ENCODE results near the gene CLCN1. TPM values are rescaled to one million over a fixed set of nuclear protein-coding genes. Genes with fewer than 3 reads are reported as not detected.

CLCN1 gene
- polyA plus RNA-seq (2013): 0.55 TPM

- Histone ChIP-seq H3K9me3 (ENCODE audit: control extremely low read depth in 1 of 5, control insufficient read depth in 4 of 5, insufficient read depth in 2 of 5, low read depth in 1 of 5, low read length in 4 of 5) (no peaks in the 10 kb centered on the region), H3K27me3 (replicated peaks in 2 of 5; ENCODE audit: control insufficient read depth in 4 of 5, insufficient read depth in 5 of 5, low read length in 4 of 5) (no peaks in the 10 kb centered on the region), H3K4me3 (ENCODE audit: control insufficient read depth in 1 of 7, extremely low read depth in 1 of 7, insufficient read depth in 4 of 7, low read depth in 2 of 7, low read length in 6 of 7) (no peak within 1 kb of the TSS), H3K36me3 (ENCODE audit: control insufficient read depth in 4 of 4, insufficient read depth in 4 of 4, low read length in 3 of 4) (no peaks in the 10 kb centered on the region), H3K27ac (ENCODE audit: insufficient read depth in 1 of 2, low read depth in 1 of 2, low read length in 2 of 2, poor library complexity in 1 of 2, severe bottlenecking in 2 of 2) (no peak within 1 kb of the TSS), H3K4me1 (ENCODE audit: control extremely low read depth in 1 of 4, control insufficient read depth in 4 of 4, insufficient read depth in 4 of 4, low read length in 3 of 4) (peaks cover 6 to 26% (median 18%) of the 10 kb centered on the region in 4 experiments)
- 100% methylated on average over 3 of the region's 5 CpGs for WGBS (ENCODE audit: insufficient coverage)
- ChIA-PET POLR2A (interaction anchor here (0.6 kb wide), 1 partner anchor 317 kb away, joined by 3 read pairs; no protein-coding TSS in a partner anchor), CTCF (interaction anchor here (1.0 to 2.3 kb wide), 7 partner anchors 9 to 94 kb away, joined by 3 to 16 read pairs (median 4); no protein-coding TSS in a partner anchor)
- DNase-seq: no peak
Measured at GRCh38 chr7:143315776-143316175, at the start of gene CLCN1. CLCN1 (plus strand) TSS chr7:143316111; CDS start chr7:143316213, 102 bp downstream.

GRCh38 chr7:143269251-143269650 lies 46.7 kb upstream of the CLCN1 start:
- DNase-seq: no peak
- CTCF ChIA-PET: interaction anchor here (1.1 to 3.8 kb wide), 5 partner anchors 11 to 37 kb away, joined by 3 to 19 read pairs (median 4); no protein-coding TSS in a partner anchor
- Histone ChIP-seq H3K27me3 (replicated peaks in 2 of 5; ENCODE audit: control insufficient read depth in 4 of 5, insufficient read depth in 5 of 5, low read length in 4 of 5) (no peaks in the 10 kb centered on the region), H3K4me1 (ENCODE audit: control extremely low read depth in 1 of 4, control insufficient read depth in 4 of 4, insufficient read depth in 4 of 4, low read length in 3 of 4) (peaks cover 0 to 32% (median 20%) of the 10 kb centered on the region in 4 experiments), H3K9me3 (ENCODE audit: control extremely low read depth in 1 of 5, control insufficient read depth in 4 of 5, insufficient read depth in 2 of 5, low read depth in 1 of 5, low read length in 4 of 5) (no peaks in the 10 kb centered on the region), H3K4me3 (ENCODE audit: control insufficient read depth in 1 of 7, extremely low read depth in 1 of 7, insufficient read depth in 4 of 7, low read depth in 2 of 7, low read length in 6 of 7) (no peak overlapping the region), H3K36me3 (ENCODE audit: control insufficient read depth in 4 of 4, insufficient read depth in 4 of 4, low read length in 3 of 4) (peaks cover 21 to 47% (median 36%) of the 10 kb centered on the region in 4 experiments), H3K27ac (ENCODE audit: insufficient read depth in 1 of 2, low read depth in 1 of 2, low read length in 2 of 2, poor library complexity in 1 of 2, severe bottlenecking in 2 of 2) (peak overlapping the region in 1 of 2 experiments; percentile 5)
- POLR2A ChIA-PET: no interaction called here
- WGBS (ENCODE audit: insufficient coverage): 40% methylated on average over 5 of the region's 5 CpGs

GRCh38 chr7:143271240-143271639 lies 44.7 kb upstream of the CLCN1 start:
- ChIA-PET CTCF (interaction anchor here (1.8 kb wide), 1 partner anchor 31 kb away, joined by 4 read pairs; no protein-coding TSS in a partner anchor), POLR2A (no interaction called here)
- H3K4me3 ChIP-seq (ENCODE audit: control insufficient read depth in 1 of 7, extremely low read depth in 1 of 7, insufficient read depth in 4 of 7, low read depth in 2 of 7, low read length in 6 of 7): no peak overlapping the region
- H3K27me3 ChIP-seq (replicated peaks in 2 of 5; ENCODE audit: control insufficient read depth in 4 of 5, insufficient read depth in 5 of 5, low read length in 4 of 5): no peaks in the 10 kb centered on the region
- H3K9me3 ChIP-seq (ENCODE audit: control extremely low read depth in 1 of 5, control insufficient read depth in 4 of 5, insufficient read depth in 2 of 5, low read depth in 1 of 5, low read length in 4 of 5): no peaks in the 10 kb centered on the region
- peaks cover 17 to 35% (median 31%) of the 10 kb centered on the region in 4 experiments for H3K36me3 ChIP-seq (ENCODE audit: control insufficient read depth in 4 of 4, insufficient read depth in 4 of 4, low read length in 3 of 4)
- no peak overlapping the region for H3K27ac ChIP-seq (ENCODE audit: insufficient read depth in 1 of 2, low read depth in 1 of 2, low read length in 2 of 2, poor library complexity in 1 of 2, severe bottlenecking in 2 of 2)
- DNase-seq: no peak
- peaks cover 0 to 19% (median 10%) of the 10 kb centered on the region in 4 experiments for H3K4me1 ChIP-seq (ENCODE audit: control extremely low read depth in 1 of 4, control insufficient read depth in 4 of 4, insufficient read depth in 4 of 4, low read length in 3 of 4)
- no CpG with 5 or more reads among the region's 1 CpG for WGBS (ENCODE audit: insufficient coverage)

- no peak for DNase-seq
- POLR2A ChIA-PET: no interaction called here
- no peaks in the 10 kb centered on the region for H3K9me3 ChIP-seq (ENCODE audit: control extremely low read depth in 1 of 5, control insufficient read depth in 4 of 5, insufficient read depth in 2 of 5, low read depth in 1 of 5, low read length in 4 of 5)
- H3K27me3 ChIP-seq (replicated peaks in 2 of 5; ENCODE audit: control insufficient read depth in 4 of 5, insufficient read depth in 5 of 5, low read length in 4 of 5): no peaks in the 10 kb centered on the region
- H3K27ac ChIP-seq (ENCODE audit: insufficient read depth in 1 of 2, low read depth in 1 of 2, low read length in 2 of 2, poor library complexity in 1 of 2, severe bottlenecking in 2 of 2): no peak overlapping the region
- WGBS (ENCODE audit: insufficient coverage): no CpG with 5 or more reads among the region's 2 CpGs
- no peak overlapping the region for H3K4me3 ChIP-seq (ENCODE audit: control insufficient read depth in 1 of 7, extremely low read depth in 1 of 7, insufficient read depth in 4 of 7, low read depth in 2 of 7, low read length in 6 of 7)
- H3K36me3 ChIP-seq (ENCODE audit: control insufficient read depth in 4 of 4, insufficient read depth in 4 of 4, low read length in 3 of 4): peaks cover 9 to 23% (median 18%) of the 10 kb centered on the region in 4 experiments
- CTCF ChIA-PET: interaction anchor here (0.8 to 1.8 kb wide), 2 partner anchors 23 to 32 kb away, joined by 3 to 4 read pairs; no protein-coding TSS in a partner anchor
- H3K4me1 ChIP-seq (ENCODE audit: control extremely low read depth in 1 of 4, control insufficient read depth in 4 of 4, insufficient read depth in 4 of 4, low read length in 3 of 4): peaks cover 0 to 19% (median 10%) of the 10 kb centered on the region in 4 experiments
Measured at GRCh38 chr7:143272871-143273270, 43.0 kb upstream of the CLCN1 start.

GRCh38 chr7:143279186-143280098 lies 36.5 kb upstream of the CLCN1 start:
- peak overlapping the region in 1 of 2 experiments; percentile 49 for H3K27ac ChIP-seq (ENCODE audit: insufficient read depth in 1 of 2, low read depth in 1 of 2, low read length in 2 of 2, poor library complexity in 1 of 2, severe bottlenecking in 2 of 2)
- POLR2A ChIA-PET: interaction anchor here (1.2 kb wide), 2 partner anchors 9 to 16 kb away, joined by 3 to 4 read pairs; partner anchors contain the start of genes CASP2 and GSTK1
- DNase-seq: peak in 2 of 3 donors; percentile 61 to 72
- no peak overlapping the region for H3K4me3 ChIP-seq (ENCODE audit: control insufficient read depth in 1 of 7, extremely low read depth in 1 of 7, insufficient read depth in 4 of 7, low read depth in 2 of 7, low read length in 6 of 7)
- no peaks in the 10 kb centered on the region for H3K27me3 ChIP-seq (replicated peaks in 2 of 5; ENCODE audit: control insufficient read depth in 4 of 5, insufficient read depth in 5 of 5, low read length in 4 of 5)
- WGBS (ENCODE audit: insufficient coverage): 75% methylated on average over 4 of the region's 8 CpGs
- H3K4me1 ChIP-seq (ENCODE audit: control extremely low read depth in 1 of 4, control insufficient read depth in 4 of 4, insufficient read depth in 4 of 4, low read length in 3 of 4): peaks cover 0 to 19% (median 13%) of the 10 kb centered on the region in 4 experiments
- no peaks in the 10 kb centered on the region for H3K9me3 ChIP-seq (ENCODE audit: control extremely low read depth in 1 of 5, control insufficient read depth in 4 of 5, insufficient read depth in 2 of 5, low read depth in 1 of 5, low read length in 4 of 5)
- CTCF ChIA-PET: interaction anchor here (0.6 to 2.7 kb wide), 12 partner anchors 9 to 711 kb away, joined by 3 to 19 read pairs (median 3); partner anchors contain the start of genes CASP2 and GSTK1
- no peaks in the 10 kb centered on the region for H3K36me3 ChIP-seq (ENCODE audit: control insufficient read depth in 4 of 4, insufficient read depth in 4 of 4, low read length in 3 of 4)

- ChIA-PET CTCF (interaction anchor here (0.6 to 2.7 kb wide), 8 partner anchors 12 to 711 kb away, joined by 3 to 19 read pairs (median 3); no protein-coding TSS in a partner anchor), POLR2A (interaction anchor here (1.2 kb wide), 2 partner anchors 8 to 17 kb away, joined by 3 to 4 read pairs; partner anchors contain the start of genes CASP2 and GSTK1)
- Histone ChIP-seq H3K36me3 (ENCODE audit: control insufficient read depth in 4 of 4, insufficient read depth in 4 of 4, low read length in 3 of 4) (no peaks in the 10 kb centered on the region), H3K4me3 (ENCODE audit: control insufficient read depth in 1 of 7, extremely low read depth in 1 of 7, insufficient read depth in 4 of 7, low read depth in 2 of 7, low read length in 6 of 7) (no peak overlapping the region), H3K9me3 (ENCODE audit: control extremely low read depth in 1 of 5, control insufficient read depth in 4 of 5, insufficient read depth in 2 of 5, low read depth in 1 of 5, low read length in 4 of 5) (no peaks in the 10 kb centered on the region), H3K27ac (ENCODE audit: insufficient read depth in 1 of 2, low read depth in 1 of 2, low read length in 2 of 2, poor library complexity in 1 of 2, severe bottlenecking in 2 of 2) (peak overlapping the region in 1 of 2 experiments; percentile 49), H3K4me1 (ENCODE audit: control extremely low read depth in 1 of 4, control insufficient read depth in 4 of 4, insufficient read depth in 4 of 4, low read length in 3 of 4) (peaks cover 0 to 19% (median 13%) of the 10 kb centered on the region in 4 experiments), H3K27me3 (replicated peaks in 2 of 5; ENCODE audit: control insufficient read depth in 4 of 5, insufficient read depth in 5 of 5, low read length in 4 of 5) (no peaks in the 10 kb centered on the region)
- WGBS (ENCODE audit: insufficient coverage): 100% methylated on average over 1 of the region's 1 CpG
- DNase-seq: no peak
Measured at GRCh38 chr7:143280160-143280559, 35.8 kb upstream of the CLCN1 start.
